Skeletal muscle cell (primary cell): ENCODE data around the gene TRPM5.

Experiments
- DNase-seq: peaks from one replicate; pipeline ENCODE4 v3.0.0-alpha.2; 2010; ENCODE audit warnings: low read depth
- H3K4me3 ChIP-seq: 2 replicates; pipeline ENCODE4 v1.5.1; 2011; ENCODE audit warnings: low read depth, mild to moderate bottlenecking, control low read depth, low read length, moderate library complexity

The TRPM5 gene

GRCh38 chr11:2471804-2472096 lies 27.4 kb upstream of the TRPM5 start:
- H3K4me3 ChIP-seq = no peak overlapping the region
- DNase-seq = no peak

DNA sequence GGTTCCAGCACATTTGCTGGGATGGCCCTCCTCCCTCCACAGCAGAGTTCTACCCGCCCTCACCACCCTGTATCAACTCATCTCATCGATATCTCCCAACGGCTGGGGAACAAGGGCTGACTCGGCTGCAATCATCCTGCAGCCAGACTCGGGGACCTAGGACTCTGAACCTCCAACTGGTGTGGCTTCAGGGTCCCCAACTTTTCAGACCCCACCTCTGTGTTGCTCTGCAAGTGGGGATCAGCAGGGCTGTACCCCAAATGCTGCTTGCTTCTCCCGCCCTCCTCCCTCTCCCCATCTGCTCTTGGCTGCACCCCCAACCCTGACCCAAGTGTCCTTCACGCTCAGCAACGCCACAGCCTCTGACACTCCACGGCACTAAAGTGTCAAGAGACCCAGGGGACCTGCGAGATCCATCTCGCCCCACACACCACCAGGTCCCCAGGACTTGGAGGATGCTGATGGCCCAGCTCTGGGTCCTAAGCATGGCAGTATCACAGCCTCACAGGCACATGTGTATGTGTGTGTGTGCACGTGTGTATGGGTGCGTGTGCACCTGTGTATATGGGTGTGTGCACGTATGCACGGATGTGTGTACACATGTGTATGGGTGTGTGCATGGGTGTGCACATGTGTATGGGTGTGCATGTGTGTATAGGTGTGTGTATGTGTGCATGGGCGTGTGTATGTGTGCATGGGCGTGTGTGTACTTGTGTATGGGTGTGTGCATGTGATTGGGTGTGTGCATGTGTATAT lies 26.9 kb upstream of the TRPM5 start:
- no peak overlapping the region for H3K4me3 ChIP-seq
- DNase-seq = no peak

DNA sequence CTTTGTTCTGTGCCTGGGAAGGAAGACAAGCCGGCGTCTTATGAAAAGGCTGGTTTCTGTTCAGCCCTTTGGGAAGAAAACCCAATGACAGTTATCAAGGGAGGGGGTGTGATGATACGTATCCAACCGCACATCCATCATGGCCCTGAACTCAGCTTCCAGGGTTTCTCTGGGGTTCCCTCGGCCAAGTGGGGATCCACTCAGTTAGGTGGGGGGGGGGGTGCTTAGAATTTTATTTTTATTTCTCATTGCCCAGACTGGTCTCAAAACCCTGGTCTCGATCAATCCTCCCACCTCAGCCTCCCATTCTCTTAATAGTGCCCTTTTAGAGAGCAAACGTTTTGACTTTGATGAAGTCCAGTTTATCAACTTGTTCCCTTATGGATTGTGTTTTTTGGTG lies 26.2 kb upstream of the TRPM5 start:
- no peak overlapping the region for H3K4me3 ChIP-seq
- no peak for DNase-seq

- DNase-seq = no peak
- H3K4me3 ChIP-seq = no peak overlapping the region
These were observed 24.3 kb upstream of the TRPM5 start for GRCh38 chr11:2468363-2469235.

GRCh38 chr11:2467695-2468055 lies 23.4 kb upstream of the TRPM5 start:
- no peak for DNase-seq

GRCh38 chr11:2466869-2467694 lies 22.8 kb upstream of the TRPM5 start:
- no peak for DNase-seq
- no peak overlapping the region for H3K4me3 ChIP-seq

More at GRCh38 chr11:2467695-2468055, 23.4 kb upstream of the TRPM5 start:
- no peak overlapping the region for H3K4me3 ChIP-seq

DNA sequence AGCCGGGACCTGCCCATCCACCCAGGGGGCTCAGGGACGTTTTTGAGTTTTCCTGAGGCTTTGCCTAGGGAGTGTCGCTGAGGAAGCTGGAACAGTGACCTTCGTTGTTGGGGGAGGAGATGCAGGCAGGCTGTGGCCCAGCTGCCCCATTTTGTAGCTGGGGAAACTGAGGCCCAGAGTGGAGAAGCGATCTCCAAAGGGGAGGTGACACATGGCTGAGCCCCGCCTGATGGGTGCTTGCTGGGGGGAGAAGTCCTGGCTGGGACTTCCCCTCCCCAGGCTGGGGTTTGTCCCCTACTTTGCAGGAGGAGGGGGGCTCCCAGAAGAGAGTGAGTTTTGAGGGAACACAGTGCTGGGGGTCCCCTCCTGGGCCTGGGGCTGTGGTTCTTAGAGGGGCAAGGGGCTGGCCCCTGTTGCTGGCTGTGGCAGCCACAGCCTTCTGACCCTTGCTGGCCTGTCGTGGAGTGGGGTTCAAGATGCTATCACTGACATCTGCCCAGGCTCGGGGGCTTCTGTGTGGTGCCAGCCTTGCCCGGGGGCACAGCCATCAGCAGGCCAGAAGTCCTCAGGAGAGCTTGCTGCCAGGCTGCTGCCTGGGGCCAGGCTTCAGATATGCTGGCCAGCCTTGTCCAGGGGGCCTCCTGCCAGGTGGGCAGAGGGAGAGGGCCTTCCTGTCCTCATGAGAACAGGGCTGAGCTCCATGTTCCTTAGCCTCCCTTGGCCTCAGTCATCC lies 21.9 kb upstream of the TRPM5 start:
- no peak overlapping the region for H3K4me3 ChIP-seq
- no peak for DNase-seq

GRCh38 chr11:2465202-2466068 lies 21.1 kb upstream of the TRPM5 start:
- H3K4me3 ChIP-seq = no peak overlapping the region
- no peak for DNase-seq

GRCh38 chr11:2464451-2465165 lies 20.3 kb upstream of the TRPM5 start:
- no peak overlapping the region for H3K4me3 ChIP-seq
- DNase-seq = no peak

GRCh38 chr11:2463766-2464277 lies 19.5 kb upstream of the TRPM5 start:
- no peak for DNase-seq
- no peak overlapping the region for H3K4me3 ChIP-seq

DNA sequence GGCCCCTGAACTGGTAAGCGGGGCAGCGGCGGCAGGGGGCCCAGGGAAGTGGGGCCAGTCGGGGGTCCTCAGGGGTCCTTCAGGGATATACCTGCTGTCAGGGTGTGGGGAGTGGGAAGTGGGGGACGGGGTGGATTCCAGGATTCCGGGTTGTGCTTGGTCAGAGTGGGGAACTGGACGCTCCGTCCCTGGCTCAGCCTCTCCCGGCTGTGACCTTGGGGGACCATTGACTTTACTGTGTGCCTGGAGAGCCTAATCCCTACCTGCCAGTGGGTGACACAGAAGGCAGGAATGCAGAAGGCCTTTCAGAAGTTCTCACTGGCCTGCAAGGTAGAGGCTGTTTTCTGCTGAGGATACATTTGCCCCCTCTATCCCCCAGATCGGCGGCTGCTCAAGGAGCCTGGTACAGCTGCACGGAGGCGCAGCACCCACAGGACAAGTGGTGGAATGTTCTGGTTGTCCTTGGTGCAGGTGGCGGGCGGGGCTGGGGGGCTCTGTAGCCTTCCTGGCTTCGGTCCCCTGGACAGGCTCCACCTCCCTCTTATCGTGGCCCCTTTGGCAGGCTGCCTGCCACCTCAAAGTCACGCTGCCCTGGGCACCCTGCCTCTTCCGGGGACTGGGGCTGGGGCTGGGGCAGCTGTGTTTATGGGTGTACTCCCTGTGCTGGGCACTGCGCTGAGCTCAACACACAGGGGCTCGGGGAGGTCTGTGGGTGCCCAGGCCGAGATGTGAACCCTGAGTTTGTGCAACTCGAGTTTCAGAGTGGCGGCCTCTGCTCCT lies 18.9 kb upstream of the TRPM5 start:
- no peak overlapping the region for H3K4me3 ChIP-seq
- DNase-seq = no peak

- no peak overlapping the region for H3K4me3 ChIP-seq
- no peak for DNase-seq
These were observed 18.2 kb upstream of the TRPM5 start for GRCh38 chr11:2462543-2462985.

DNA sequence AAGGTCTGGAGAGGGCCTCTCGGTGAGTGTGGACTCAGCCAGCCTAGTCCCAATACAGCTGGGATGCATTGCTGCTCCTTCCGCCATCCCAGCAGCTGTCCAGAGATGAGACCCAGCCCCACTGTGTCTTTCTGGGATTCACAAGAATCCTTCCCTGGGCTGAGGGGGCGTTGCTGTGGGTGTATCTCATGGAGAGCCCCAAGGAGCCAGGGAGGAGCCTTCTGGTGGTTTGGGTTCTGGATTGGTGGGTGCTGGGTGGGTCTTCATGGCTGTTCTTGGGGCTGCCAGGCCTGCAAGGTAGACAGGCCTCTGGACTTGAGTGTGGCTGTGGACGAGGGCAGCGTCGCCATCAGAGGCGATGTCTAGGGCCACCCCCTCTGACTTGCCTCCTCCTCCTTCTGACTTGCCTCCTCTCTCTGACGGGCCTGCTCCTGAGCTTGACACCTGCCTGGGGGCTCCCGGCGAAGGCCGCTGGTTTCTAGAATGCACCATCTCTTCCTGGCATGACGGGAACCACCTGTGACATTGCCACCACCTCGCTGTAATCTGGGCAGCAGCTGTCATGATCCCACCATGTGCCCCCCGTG lies 17.7 kb upstream of the TRPM5 start:
- DNase-seq = no peak
- H3K4me3 ChIP-seq = no peak overlapping the region

DNA sequence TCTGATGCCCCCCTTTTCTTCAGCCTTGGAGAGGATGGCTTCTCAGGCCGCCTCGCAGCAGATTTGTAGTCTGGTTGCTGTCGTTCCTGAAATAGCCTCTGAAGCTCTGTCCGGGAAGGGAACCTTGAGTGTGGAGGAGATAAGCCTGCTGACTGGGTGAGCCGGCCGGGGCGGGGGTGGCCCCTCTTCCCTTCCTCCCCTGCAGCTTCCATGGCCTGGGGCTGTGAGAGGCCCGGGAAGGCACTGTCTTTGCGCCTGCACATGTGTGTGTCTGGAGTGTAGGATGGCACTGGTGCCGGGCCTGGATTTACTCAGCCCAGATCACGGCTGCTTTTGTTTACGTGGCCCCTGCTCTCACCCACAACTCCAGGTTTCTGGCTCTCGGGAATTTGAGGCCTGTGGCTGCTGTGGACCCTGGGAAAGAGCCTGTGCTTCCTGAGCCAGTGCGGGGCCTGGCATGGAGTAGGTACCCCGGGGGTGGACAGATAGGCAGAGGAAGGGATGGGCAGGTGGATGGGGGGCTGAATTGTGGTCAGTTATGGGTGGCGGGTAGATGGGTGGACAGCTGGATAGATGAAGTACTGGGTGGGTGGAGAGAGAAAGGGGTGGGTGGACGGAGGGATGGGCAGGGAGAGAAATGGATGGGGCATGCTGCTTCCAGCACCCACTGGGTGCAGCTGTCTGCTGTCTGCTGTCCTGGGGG lies 17.1 kb upstream of the TRPM5 start:
- no peak for DNase-seq
- no peak overlapping the region for H3K4me3 ChIP-seq

- no peak overlapping the region for H3K4me3 ChIP-seq
- no peak for DNase-seq
These were observed 16.4 kb upstream of the TRPM5 start for GRCh38 chr11:2460540-2461252.
